GM23338 (cell line): ENCODE results near the gene FAM222A.

Experiments
- EZH2 ChIP-seq: fragments of 200-600 bp; sonication (generic); IDR thresholded peaks from one replicate; pipeline ENCODE4 v1.8.0; 2017; ENCODE audit warnings: antibody characterized with exemption, mild to moderate bottlenecking, low read depth; ENCODE audit not compliant: unreplicated experiment
- EZH2phosphoT487 ChIP-seq: fragments of 200-600 bp; sonication (generic); IDR thresholded peaks from one replicate; pipeline ENCODE4 v1.8.1; 2018; ENCODE audit warnings: antibody characterized with exemption; ENCODE audit not compliant: unreplicated experiment
- JUNB ChIP-seq: IDR thresholded peaks from one replicate; pipeline ENCODE4 v1.6.1; 2016; ENCODE audit warnings: antibody characterized with exemption; ENCODE audit not compliant: unreplicated experiment
- POLR2AphosphoS5 ChIP-seq: IDR thresholded peaks from 2 replicates; pipeline ENCODE4 v1.6.1; 2016; ENCODE audit warnings: antibody characterized with exemption, low read depth
- STAT1 ChIP-seq: IDR thresholded peaks from one replicate; pipeline ENCODE4 v1.6.1; 2016; ENCODE audit warnings: antibody characterized with exemption; ENCODE audit not compliant: unreplicated experiment
- TF ChIP-seq, protein P1 (sequence below), 2 experiments: fragments of 200-600 bp in 1 of 2; sonication (generic) in 1 of 2; conservative IDR thresholded peaks; 2 replicates each; pipeline versions ENCODE4 v1.5.1 to v1.6.1; 2016 to 2017; ENCODE audit warnings: antibody characterized with exemption in 2 of 2, low read depth in 2 of 2, mild to moderate bottlenecking in 2 of 2, moderate library complexity in 1 of 2

DNA sequence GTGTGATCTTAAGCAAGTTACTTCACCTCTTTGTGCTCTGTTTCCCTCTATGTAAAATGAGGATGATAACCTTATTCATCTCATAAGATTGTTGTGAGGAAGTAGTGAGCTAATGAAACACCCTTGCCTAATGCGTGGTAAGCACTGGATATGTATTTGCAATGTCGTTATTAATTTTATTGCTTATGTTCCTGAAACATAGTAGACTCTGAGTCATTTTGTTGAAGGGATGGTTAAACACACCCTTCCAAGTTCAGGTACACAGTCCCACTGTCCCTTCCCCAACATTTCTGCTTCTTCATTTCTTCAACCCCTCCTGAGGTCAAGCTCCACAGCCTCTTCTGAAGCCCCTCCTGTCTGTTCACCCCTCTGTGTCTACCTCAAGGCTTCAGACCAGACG, 40.2 kb upstream of the FAM222A start:
- TF ChIP-seq, protein P1, sequence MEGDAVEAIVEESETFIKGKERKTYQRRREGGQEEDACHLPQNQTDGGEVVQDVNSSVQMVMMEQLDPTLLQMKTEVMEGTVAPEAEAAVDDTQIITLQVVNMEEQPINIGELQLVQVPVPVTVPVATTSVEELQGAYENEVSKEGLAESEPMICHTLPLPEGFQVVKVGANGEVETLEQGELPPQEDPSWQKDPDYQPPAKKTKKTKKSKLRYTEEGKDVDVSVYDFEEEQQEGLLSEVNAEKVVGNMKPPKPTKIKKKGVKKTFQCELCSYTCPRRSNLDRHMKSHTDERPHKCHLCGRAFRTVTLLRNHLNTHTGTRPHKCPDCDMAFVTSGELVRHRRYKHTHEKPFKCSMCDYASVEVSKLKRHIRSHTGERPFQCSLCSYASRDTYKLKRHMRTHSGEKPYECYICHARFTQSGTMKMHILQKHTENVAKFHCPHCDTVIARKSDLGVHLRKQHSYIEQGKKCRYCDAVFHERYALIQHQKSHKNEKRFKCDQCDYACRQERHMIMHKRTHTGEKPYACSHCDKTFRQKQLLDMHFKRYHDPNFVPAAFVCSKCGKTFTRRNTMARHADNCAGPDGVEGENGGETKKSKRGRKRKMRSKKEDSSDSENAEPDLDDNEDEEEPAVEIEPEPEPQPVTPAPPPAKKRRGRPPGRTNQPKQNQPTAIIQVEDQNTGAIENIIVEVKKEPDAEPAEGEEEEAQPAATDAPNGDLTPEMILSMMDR (conservative IDR thresholded peaks at IDR 0.05; ENCODE audit: low read depth in 2 of 2) = no peak
- no peak for TF ChIP-seq EZH2phosphoT487
- TF ChIP-seq EZH2 = no peak
- TF ChIP-seq JUNB = no peak
- TF ChIP-seq POLR2AphosphoS5 = no peak
- no peak for TF ChIP-seq STAT1
